Thyroid gland (tissue), 4 donors: ENCODE measurements around the gene VPS35. TPM values are rescaled to one million over a fixed set of nuclear protein-coding genes. Genes with fewer than 3 reads are reported as not detected.
A peak's percentile ranks its signal among the peaks of the same experiment; 100 is the strongest.

Experiments used
- DNase-seq, 2 donors: peaks; one replicate each; pipeline ENCODE4 v3.0.0-alpha.2; 2019
- H3K27ac ChIP-seq, 3 donors: fragments of 200-600 bp; sonication (generic); 1 replicate in 2 of 3; 2 replicates in 1 of 3; pipeline ENCODE4 v1.5.1; 2016 to 2019; ENCODE audit warnings: mild to moderate bottlenecking in 1 of 3, moderate library complexity in 1 of 3
- H3K27me3 ChIP-seq: fragments of 200-600 bp; sonication (generic); one replicate; pipeline ENCODE4 v1.5.1; 2019
- H3K36me3 ChIP-seq, 2 donors: fragments of 200-600 bp; sonication (generic); one replicate each; pipeline ENCODE4 v1.5.1; 2016 to 2019
- H3K4me1 ChIP-seq, 2 donors: fragments of 200-600 bp; sonication (generic); one replicate each; pipeline ENCODE4 v1.5.1; 2017 to 2019
- H3K4me3 ChIP-seq, 3 donors: fragments of 200-600 bp; sonication (generic); replicated peaks in 1 of 3; 1 replicate in 2 of 3; 2 replicates in 1 of 3; pipeline ENCODE4 v1.5.1; 2016; ENCODE audit warnings: mild to moderate bottlenecking in 1 of 3
- H3K9me3 ChIP-seq: fragments of 200-600 bp; sonication (generic); one replicate; pipeline ENCODE4 v1.5.1; 2017
- POLR2A ChIP-seq, 2 donors: fragments of 450-650 bp; IDR thresholded peaks; one replicate each; pipeline ENCODE4 v1.6.1; 2017; ENCODE audit warnings: antibody characterized with exemption in 2 of 2, mild to moderate bottlenecking in 2 of 2, moderate library complexity in 1 of 2
- WGBS, 2 donors: methylation state at CpG; one replicate each; pipeline ENCODE4 v1.1.5; 2017; 5-methylcytosine and 5-hydroxymethylcytosine counted together
- intact Hi-C: fragments of 100-400 bp; cut with DNase I; formaldehyde crosslinking; loops from one replicate; pipeline ENCODE4 v1.15.1; 2023
- total RNA-seq, 4 donors: library from RNA; depleted of rRNA; stranded (reverse); fragments of >200 nt; gene quantifications; one replicate each; pipeline ENCODE4 v1.2.3, GENCODE V29; 2016
- TF ChIP-seq, protein P1 (sequence below), 6 experiments: fragments of 200-600 bp in 3 of 6; fragments of 450-650 bp in 3 of 6; sonication (generic) in 3 of 6; IDR thresholded peaks; one replicate each; pipeline ENCODE4 v1.5.1; 2016 to 2019; ENCODE audit warnings: antibody characterized with exemption in 6 of 6, mild to moderate bottlenecking in 2 of 6, inconsistent platforms in 1 of 6, moderate library complexity in 1 of 6

The VPS35 gene
- 10 to 100 TPM; 52.8 to 71.6 (median 62.6) TPM for total RNA-seq

DNA sequence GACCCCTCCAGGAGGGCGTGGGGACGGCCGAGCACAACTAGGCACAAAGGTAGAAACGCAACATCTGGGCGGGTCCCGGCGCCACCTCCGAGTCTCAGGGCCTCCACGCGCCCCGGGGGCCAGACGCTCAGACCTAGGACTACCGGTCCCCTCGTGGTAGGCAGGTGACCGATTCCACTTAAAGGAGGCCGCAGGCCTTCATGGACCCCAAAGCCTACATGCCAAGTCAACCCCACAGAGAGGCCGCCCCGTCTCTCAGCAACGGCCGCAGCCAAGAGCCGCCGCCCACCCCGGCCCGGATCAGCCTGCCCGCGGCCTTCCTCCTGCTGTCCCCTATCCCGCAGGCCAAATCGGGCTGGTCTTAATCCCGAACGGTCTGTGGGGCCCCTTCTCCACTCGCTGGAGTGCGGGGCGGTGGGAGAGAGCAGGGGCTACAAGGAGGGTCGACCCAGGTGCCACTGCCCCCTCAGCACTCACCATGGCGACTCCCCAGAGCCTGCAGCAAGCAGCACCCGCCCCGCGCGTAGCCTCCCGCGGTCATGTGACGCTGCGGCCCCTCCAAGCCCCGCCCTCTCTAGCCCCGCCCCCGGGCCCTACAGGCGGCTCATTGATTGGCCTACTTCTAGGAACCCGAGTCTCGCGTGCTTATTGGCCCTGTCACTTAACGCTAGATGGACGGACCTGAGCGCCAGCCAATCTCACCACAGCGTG, at the start of gene VPS35:
TSS of gene VPS35 (minus strand) at position 525 of the 711 bp plus-strand sequence. CDS start at position 480, 45 bp downstream.
- no peaks in the 10 kb centered on the region for H3K27me3 ChIP-seq
- no peaks in the 10 kb centered on the region for H3K36me3 ChIP-seq
- peak within 1 kb of the TSS; percentile 56 to 94 (median 89) for H3K4me3 ChIP-seq
- peak; percentile 100 for DNase-seq
- intact Hi-C loops = no loop called here
- peaks cover 20 to 23% of the 10 kb centered on the region in 2 donors for H3K4me1 ChIP-seq
- TF ChIP-seq POLR2A (IDR thresholded peaks at IDR 0.05) = peak in 1 of 2 donors; percentile 72
- TF ChIP-seq, protein P1, sequence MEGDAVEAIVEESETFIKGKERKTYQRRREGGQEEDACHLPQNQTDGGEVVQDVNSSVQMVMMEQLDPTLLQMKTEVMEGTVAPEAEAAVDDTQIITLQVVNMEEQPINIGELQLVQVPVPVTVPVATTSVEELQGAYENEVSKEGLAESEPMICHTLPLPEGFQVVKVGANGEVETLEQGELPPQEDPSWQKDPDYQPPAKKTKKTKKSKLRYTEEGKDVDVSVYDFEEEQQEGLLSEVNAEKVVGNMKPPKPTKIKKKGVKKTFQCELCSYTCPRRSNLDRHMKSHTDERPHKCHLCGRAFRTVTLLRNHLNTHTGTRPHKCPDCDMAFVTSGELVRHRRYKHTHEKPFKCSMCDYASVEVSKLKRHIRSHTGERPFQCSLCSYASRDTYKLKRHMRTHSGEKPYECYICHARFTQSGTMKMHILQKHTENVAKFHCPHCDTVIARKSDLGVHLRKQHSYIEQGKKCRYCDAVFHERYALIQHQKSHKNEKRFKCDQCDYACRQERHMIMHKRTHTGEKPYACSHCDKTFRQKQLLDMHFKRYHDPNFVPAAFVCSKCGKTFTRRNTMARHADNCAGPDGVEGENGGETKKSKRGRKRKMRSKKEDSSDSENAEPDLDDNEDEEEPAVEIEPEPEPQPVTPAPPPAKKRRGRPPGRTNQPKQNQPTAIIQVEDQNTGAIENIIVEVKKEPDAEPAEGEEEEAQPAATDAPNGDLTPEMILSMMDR (IDR thresholded peaks at IDR 0.05) = peak in 2 of 6 experiments; percentile 16 to 25
- H3K9me3 ChIP-seq = no peaks in the 10 kb centered on the region
- H3K27ac ChIP-seq = peak within 1 kb of the TSS; percentile 82 to 95 (median 89)
- WGBS, 2 donors = 0% methylated on average over 12 to 33 of the region's 54 CpGs

DNA sequence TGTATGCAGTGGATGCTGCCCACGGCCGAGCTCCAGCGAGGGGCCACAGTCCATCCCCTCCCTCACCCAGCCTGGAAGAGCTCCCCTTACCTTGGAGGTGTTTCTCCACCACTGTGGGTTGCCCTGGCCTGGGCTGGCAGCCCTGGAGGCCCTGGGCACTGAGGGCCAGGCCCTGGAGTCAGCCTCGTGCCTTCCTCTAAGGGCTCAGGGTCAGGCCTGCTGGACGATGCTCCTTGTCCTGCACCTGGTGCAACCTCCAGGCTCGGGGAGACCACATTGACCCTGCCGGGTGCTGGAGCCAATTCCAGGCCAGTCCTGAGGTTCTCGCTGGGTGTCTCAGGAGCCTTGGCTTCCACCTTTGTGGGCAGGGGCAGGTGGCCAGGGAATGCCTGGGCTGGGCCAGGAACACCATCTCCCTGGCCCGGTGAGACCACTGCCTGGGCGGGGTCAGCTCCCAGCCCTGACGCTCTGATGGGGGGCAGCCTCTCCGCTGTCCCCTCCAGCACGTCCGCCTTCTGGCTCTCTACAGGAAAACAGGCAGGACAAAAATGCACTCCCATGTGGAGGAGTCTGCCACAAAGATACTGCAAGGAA, 48.7 kb upstream of the VPS35 start:
- Histone ChIP-seq H3K27ac (no peak overlapping the region), H3K27me3 (no peaks in the 10 kb centered on the region), H3K9me3 (no peaks in the 10 kb centered on the region), H3K36me3 (no peaks in the 10 kb centered on the region), H3K4me3 (no peak overlapping the region), H3K4me1 (no peaks in the 10 kb centered on the region)
- 92 to 96% methylated on average over 8 of the region's 14 CpGs for WGBS, 2 donors
- TF ChIP-seq, protein P1 (IDR thresholded peaks at IDR 0.05) = no peak
- no peak for TF ChIP-seq POLR2A (IDR thresholded peaks at IDR 0.05)
- no peak for DNase-seq
- intact Hi-C loops = no loop called here

DNA sequence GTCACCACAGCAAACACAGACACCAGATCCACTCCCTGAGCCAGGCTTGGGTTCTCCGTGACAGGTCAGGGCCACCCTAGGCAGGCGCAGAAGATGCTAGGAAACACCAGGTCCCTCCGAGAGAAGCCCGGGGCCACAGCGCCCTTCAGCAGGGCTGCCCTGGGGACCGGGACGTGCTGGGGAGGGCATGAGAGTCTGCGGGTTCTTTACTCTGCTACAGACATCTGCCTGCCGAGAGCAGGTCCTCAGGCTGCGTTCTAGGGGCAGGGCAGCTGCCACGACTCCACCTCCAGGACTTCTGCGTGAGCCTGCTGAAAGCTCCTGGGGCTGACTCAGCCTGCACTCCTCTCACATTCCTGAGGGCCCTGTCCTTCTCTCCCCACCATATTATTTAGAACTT, 47.7 kb upstream of the VPS35 start:
- Histone ChIP-seq H3K4me1 (no peaks in the 10 kb centered on the region), H3K4me3 (no peak overlapping the region), H3K36me3 (no peaks in the 10 kb centered on the region), H3K27ac (no peak overlapping the region), H3K27me3 (no peaks in the 10 kb centered on the region), H3K9me3 (no peaks in the 10 kb centered on the region)
- TF ChIP-seq, protein P1 (IDR thresholded peaks at IDR 0.05) = no peak
- TF ChIP-seq POLR2A (IDR thresholded peaks at IDR 0.05) = no peak
- WGBS, 2 donors = 50 to 55% methylated on average over 4 to 12 of the region's 12 CpGs
- DNase-seq = no peak
- intact Hi-C loops = no loop called here

- intact Hi-C loops = no loop called here
- Histone ChIP-seq H3K4me3 (no peak overlapping the region), H3K36me3 (no peaks in the 10 kb centered on the region), H3K27me3 (no peaks in the 10 kb centered on the region), H3K9me3 (no peaks in the 10 kb centered on the region), H3K27ac (no peak overlapping the region), H3K4me1 (no peaks in the 10 kb centered on the region)
- no peak for DNase-seq
- 76% methylated on average over 8 to 9 of the region's 9 CpGs for WGBS, 2 donors
- no peak for TF ChIP-seq POLR2A (IDR thresholded peaks at IDR 0.05)
- TF ChIP-seq, protein P1 (IDR thresholded peaks at IDR 0.05) = no peak
Observed at GRCh38 chr16:46733319-46733830, 44.4 kb upstream of the VPS35 start.

GRCh38 chr16:46732561-46732960, 43.6 kb upstream of the VPS35 start:
- TF ChIP-seq POLR2A (IDR thresholded peaks at IDR 0.05) = no peak
- H3K27me3 ChIP-seq = no peaks in the 10 kb centered on the region
- intact Hi-C loops = no loop called here
- H3K9me3 ChIP-seq = no peaks in the 10 kb centered on the region
- H3K4me1 ChIP-seq = no peaks in the 10 kb centered on the region
- DNase-seq = no peak
- WGBS, 2 donors = 72 to 95% methylated on average over 3 to 4 of the region's 4 CpGs
- H3K27ac ChIP-seq = no peak overlapping the region
- H3K4me3 ChIP-seq = no peak overlapping the region
- no peaks in the 10 kb centered on the region for H3K36me3 ChIP-seq
